HepG2 (cell line): Measurements from ENCODE around the gene CHAF1A. TPM values are rescaled to one million over a fixed set of nuclear protein-coding genes. Genes with fewer than 3 reads are reported as not detected.

Experiments used
- ADNP ChIP-seq: sonication (generic); formaldehyde crosslinking; IDR thresholded peaks from 2 replicates; pipeline ENCODE4 v1.4.0; 2020; ENCODE audit warnings: missing genetic modification reagents
- ARHGAP35 ChIP-seq: sonication (generic); formaldehyde crosslinking; IDR thresholded peaks from 2 replicates; pipeline ENCODE4 v1.9.0; 2022; ENCODE audit warnings: mild to moderate bottlenecking, inconsistent platforms, moderate library complexity, missing genetic modification reagents, borderline replicate concordance
- CSRNP1 ChIP-seq: sonication (generic); formaldehyde crosslinking; IDR thresholded peaks from 2 replicates; pipeline ENCODE4 v1.8.1; 2023; ENCODE audit warnings: mild to moderate bottlenecking, missing genetic modification reagents
- FOXA3 ChIP-seq: IDR thresholded peaks from 2 replicates; pipeline ENCODE4 v1.6.1; 2016; ENCODE audit warnings: missing genetic modification reagents, missing compliant biosample characterization
- HMGXB4 ChIP-seq, 2 experiments: sonication (generic) in 1 of 2; formaldehyde crosslinking in 1 of 2; IDR thresholded peaks; 2 replicates each; pipeline versions ENCODE4 v1.4.0 to v1.6.1; 2018 to 2020; ENCODE audit warnings: missing genetic modification reagents in 2 of 2, borderline replicate concordance in 1 of 2, low read depth in 1 of 2, mild to moderate bottlenecking in 1 of 2, missing biosample characterization in 1 of 2
- KIAA2018 ChIP-seq: sonication (generic); formaldehyde crosslinking; IDR thresholded peaks from 2 replicates; pipeline ENCODE4 v1.5.0; 2020; ENCODE audit warnings: mild to moderate bottlenecking, missing genetic modification reagents, borderline replicate concordance
- MAFF ChIP-seq: IDR thresholded peaks from 2 replicates; pipeline ENCODE4 v1.6.1; 2011; ENCODE audit warnings: low read depth, low read length, improper control_type of control experiment
- MXI1 ChIP-seq: IDR thresholded peaks from 3 replicates; pipeline ENCODE4 v1.6.1; 2012; ENCODE audit warnings: low read depth, low read length, inconsistent platforms, borderline replicate concordance
- POGZ ChIP-seq: sonication (generic); formaldehyde crosslinking; IDR thresholded peaks from 2 replicates; pipeline ENCODE4 v1.4.0; 2020; ENCODE audit warnings: mild to moderate bottlenecking, missing genetic modification reagents
- PRPF4 ChIP-seq: fragments of 200-400 bp; formaldehyde crosslinking; IDR thresholded peaks from 2 replicates; pipeline ENCODE4 v1.6.1; 2016; ENCODE audit warnings: low read length, low read depth; ENCODE audit not compliant: poor library complexity, severe bottlenecking
- RBAK ChIP-seq: sonication (generic); formaldehyde crosslinking; IDR thresholded peaks from 2 replicates; pipeline ENCODE4 v1.5.1; 2020; ENCODE audit warnings: mild to moderate bottlenecking, missing genetic modification reagents
- SKI ChIP-seq: fragments of 450-650 bp; IDR thresholded peaks from one replicate; pipeline ENCODE4 v1.6.1; 2018; ENCODE audit warnings: mild to moderate bottlenecking; ENCODE audit not compliant: partially characterized antibody
- SNAI1 ChIP-seq: sonication (generic); formaldehyde crosslinking; IDR thresholded peaks from 2 replicates; pipeline ENCODE4 v1.5.0; 2020; ENCODE audit warnings: mild to moderate bottlenecking, missing genetic modification reagents, borderline replicate concordance
- TFAP4 ChIP-seq: sonication (generic); IDR thresholded peaks from 2 replicates; pipeline ENCODE4 v1.6.1; 2016; ENCODE audit warnings: low read depth, borderline replicate concordance
- ZNF30 ChIP-seq: sonication (generic); formaldehyde crosslinking; IDR thresholded peaks from 2 replicates; pipeline ENCODE4 v1.5.0; 2020; ENCODE audit warnings: mild to moderate bottlenecking, missing genetic modification reagents
- ZNF329 ChIP-seq: sonication (generic); formaldehyde crosslinking; IDR thresholded peaks from 2 replicates; pipeline ENCODE4 v1.9.0; 2021; ENCODE audit warnings: low read depth, mild to moderate bottlenecking, missing genetic modification reagents
- polyA plus RNA-seq, 8 experiments: library from polyadenylated mRNA; depleted of rRNA in 3 of 8; stranded (reverse) in 7 of 8; unstranded in 1 of 8; fragments of >200 nt; fragmentation: Illumina TruSeq in 4 of 8; extraction: Trizol in 4 of 8; gene quantifications; 2 replicates each; pipeline versions ENCODE4 v1.2.1 to v1.2.3, GENCODE V29; 2011 to 2016; ENCODE audit warnings: low read depth in 4 of 8, missing spikeins in 1 of 8, mixed read lengths in 1 of 8; ENCODE audit not compliant: insufficient read depth in 1 of 8
- total RNA-seq, 5 experiments: library from RNA; depleted of rRNA; stranded (reverse); fragments of >200 nt; fragmentation: Illumina TruSeq; extraction: Trizol; gene quantifications; 2 replicates each; pipeline ENCODE4 v1.2.3, GENCODE V29; 2016; ENCODE audit warnings: low read depth in 1 of 5

The CHAF1A gene
- total and polyA plus RNA-seq, 2 of the 13 experiments (the other 11 are each of a cell fraction or from before 2014, with no cell fraction given): 11.0 to 34.8 TPM

GRCh38 chr19:4390567-4391305 is 11.7 kb upstream of the CHAF1A start (continued):
- TF ChIP-seq HMGXB4 (CRISPR knock-in tag; IDR thresholded peaks at IDR 0.05; ENCODE audit: borderline replicate concordance in 1 of 2, low read depth in 1 of 2) (peak; percentile 38 to 59; a peak in 3 of 4 replicates), FOXA3 (peak; percentile 69), RBAK (no peak), POGZ (CRISPR knock-in tag) (peak; percentile 37; the same call in 1 of the 2 replicates), CSRNP1 (CRISPR knock-in tag) (no peak), SNAI1 (0 out of 2 replicates have a peak, but pooled peaks have one; percentile 64), ZNF329 (CRISPR knock-in tag) (no peak), ARHGAP35 (no peak), ADNP (no peak), ZNF30 (CRISPR knock-in tag) (no peak), MXI1 (peak; percentile 56; the same call in 1 of the 3 replicates), PRPF4 (no peak), SKI (peak; percentile 90), KIAA2018 (CRISPR knock-in tag) (no peak), TFAP4 (peak; percentile 91), MAFF (no peak; the same call in 1 of the 2 replicates)
